Stimulated activated memory B cell treated with anti-CD40 and anti-IgM and Interleukin-4, amounts not matched to agents 10 μg/mL and 1 μg/mL and 100 μg/mL, for 72 hours (primary cell): ENCODE measurements around the gene ARFGAP1.

Experiments used
- ATAC-seq: fragments of 150-1000 bp; cut with Tn5 transposase; 2 replicates; pipeline ENCODE4 v1.10.0; 2021
- H3K27ac Mint-ChIP-seq: one replicate; pipeline ENCODE4 v1.8.0; 2022; ENCODE audit warnings: mild to moderate bottlenecking, mixed read lengths
- H3K27me3 Mint-ChIP-seq: one replicate; pipeline ENCODE4 v1.8.0; 2022; ENCODE audit warnings: mixed read lengths
- H3K36me3 Mint-ChIP-seq: one replicate; pipeline ENCODE4 v1.8.0; 2022; ENCODE audit warnings: mixed read lengths
- H3K4me1 Mint-ChIP-seq: one replicate; pipeline ENCODE4 v1.8.0; 2022; ENCODE audit warnings: mixed read lengths
- H3K4me3 Mint-ChIP-seq: one replicate; pipeline ENCODE4 v1.8.0; 2022; ENCODE audit warnings: mild to moderate bottlenecking, moderate library complexity, mixed read lengths
- H3K9me3 Mint-ChIP-seq: one replicate; pipeline ENCODE4 v1.8.0; 2022; ENCODE audit warnings: mixed read lengths

The ARFGAP1 gene

DNA sequence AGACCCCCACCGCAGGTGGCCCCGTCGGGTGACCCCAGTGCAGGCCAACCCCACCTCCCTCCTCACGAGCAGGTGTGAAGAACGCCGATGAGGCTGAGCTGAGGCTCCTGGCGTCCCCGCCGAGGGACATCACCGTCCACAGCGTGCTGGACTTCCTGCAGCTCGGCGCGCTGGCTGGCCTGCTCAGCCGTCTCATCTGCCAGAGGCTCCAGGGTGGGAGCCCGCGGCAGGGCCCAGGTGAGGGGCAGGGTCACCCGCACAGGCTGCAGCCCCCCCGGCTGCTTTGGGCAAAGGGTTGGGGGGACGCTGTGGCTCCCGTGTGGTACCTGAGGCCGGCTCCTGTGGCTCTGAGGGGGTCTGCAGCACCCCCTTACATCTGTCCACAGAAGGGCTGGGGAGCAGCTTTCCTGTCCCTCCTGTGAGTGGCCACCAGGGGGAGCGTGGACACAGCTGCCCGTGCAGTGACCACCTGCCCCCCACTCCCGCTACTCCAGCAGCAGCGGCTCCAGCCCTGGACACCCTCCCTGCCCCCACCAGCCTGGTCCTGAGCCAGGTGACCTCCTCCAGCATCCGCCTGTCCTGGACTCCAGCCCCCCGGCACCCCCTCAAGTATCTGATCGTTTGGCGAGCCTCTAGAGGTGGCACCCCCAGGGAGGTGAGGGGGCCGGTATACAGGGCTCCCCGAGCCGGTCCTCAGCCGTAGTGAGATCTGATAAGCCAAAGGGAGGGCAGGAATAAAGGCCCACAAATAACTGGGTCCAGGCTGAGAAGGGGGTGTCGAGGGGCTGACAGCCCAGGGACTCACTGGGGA, 36.9 kb downstream of the ARFGAP1 start:
- Mint-ChIP-seq H3K4me1 (no peaks in the 10 kb centered on the region), H3K9me3 (peaks cover 3% of the 10 kb centered on the region), H3K36me3 (no peaks in the 10 kb centered on the region), H3K27me3 (peaks cover 28% of the 10 kb centered on the region), H3K27ac (no peak overlapping the region), H3K4me3 (no peak overlapping the region)
- ATAC-seq = no peak

DNA sequence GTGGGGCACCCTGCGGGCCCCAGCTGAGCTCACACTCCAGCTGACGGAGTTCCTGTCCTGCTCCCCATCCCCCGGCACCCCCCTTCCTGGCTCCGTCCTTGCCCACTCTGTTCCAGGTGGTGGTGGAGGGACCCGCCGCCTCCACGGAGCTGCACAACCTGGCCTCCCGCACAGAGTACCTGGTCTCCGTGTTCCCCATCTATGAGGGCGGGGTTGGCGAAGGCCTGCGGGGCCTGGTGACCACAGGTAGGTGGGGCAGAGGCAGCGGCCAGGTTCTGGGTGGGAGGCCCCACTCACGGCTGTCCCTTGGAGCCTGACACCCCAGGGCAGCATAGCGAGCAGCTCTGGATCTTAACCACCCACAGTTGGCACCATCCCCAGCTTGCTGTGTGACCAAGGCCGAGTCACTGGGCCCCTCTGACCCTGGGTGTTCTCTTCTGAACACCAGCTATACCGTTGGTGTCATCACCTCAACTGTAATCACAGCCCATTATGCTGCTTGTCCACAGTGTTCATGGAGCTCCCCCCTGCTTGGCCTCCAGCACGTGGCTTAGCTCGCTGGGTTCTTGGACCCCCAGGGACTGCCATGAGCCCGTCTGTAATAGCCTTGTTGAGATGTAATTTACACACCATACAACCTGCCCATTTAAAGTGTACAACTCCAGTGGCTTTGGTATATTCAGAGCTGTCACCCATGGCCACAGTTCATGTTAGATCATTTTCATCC, 37.8 kb downstream of the ARFGAP1 start:
- Mint-ChIP-seq H3K27me3 (peaks cover 38% of the 10 kb centered on the region), H3K27ac (no peak overlapping the region), H3K9me3 (no peaks in the 10 kb centered on the region), H3K36me3 (no peaks in the 10 kb centered on the region), H3K4me3 (no peak overlapping the region), H3K4me1 (no peaks in the 10 kb centered on the region)
- no peak for ATAC-seq

DNA sequence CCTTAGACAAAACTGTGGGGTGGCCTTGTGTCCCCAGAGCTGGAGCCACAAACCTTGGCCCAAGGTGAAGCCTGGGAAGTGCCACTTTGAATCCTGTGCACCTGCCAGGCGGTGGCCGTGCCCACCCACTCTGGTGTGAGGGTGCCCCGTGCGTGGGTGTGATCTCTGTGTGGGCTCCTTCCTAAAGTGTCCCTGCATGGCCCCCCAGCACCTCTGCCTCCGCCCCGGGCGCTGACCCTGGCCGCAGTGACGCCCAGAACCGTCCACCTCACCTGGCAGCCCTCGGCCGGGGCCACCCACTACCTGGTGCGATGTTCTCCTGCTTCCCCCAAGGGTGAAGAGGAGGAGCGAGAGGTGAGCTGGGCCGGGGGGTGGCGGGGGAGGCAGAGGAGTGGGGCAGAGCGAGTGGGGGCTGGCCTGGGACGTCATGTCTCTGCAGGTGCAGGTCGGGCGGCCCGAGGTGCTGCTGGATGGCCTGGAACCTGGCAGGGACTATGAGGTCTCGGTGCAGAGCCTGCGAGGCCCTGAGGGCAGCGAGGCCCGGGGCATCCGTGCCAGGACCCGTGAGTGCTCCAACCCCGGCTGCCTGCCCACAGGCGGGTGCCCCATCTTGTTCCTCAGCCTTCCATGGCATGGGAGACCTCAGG, 38.7 kb downstream of the ARFGAP1 start:
- Mint-ChIP-seq H3K9me3 (no peaks in the 10 kb centered on the region), H3K27ac (no peak overlapping the region), H3K36me3 (no peaks in the 10 kb centered on the region), H3K4me3 (no peak overlapping the region), H3K4me1 (no peaks in the 10 kb centered on the region), H3K27me3 (peaks cover 44% of the 10 kb centered on the region)
- no peak for ATAC-seq

DNA sequence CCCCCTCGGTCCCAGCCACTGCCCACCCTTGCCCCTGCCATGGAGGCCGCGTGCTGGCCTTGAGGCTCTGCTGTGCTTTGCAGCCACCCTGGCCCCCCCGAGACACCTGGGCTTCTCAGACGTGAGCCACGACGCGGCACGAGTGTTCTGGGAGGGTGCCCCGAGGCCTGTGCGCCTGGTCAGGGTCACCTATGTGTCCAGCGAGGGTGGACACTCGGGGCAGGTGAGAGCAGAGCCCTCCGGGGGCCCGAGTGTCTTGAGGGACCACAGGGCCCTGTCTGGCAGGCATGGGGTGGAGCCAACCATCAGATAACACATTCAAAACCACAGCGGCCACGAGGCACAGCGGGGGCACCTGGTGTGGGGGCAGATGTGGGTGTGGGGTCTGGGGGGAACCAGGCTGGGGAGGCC, 39.2 kb downstream of the ARFGAP1 start:
- H3K4me1 Mint-ChIP-seq = no peaks in the 10 kb centered on the region
- H3K36me3 Mint-ChIP-seq = no peaks in the 10 kb centered on the region
- H3K4me3 Mint-ChIP-seq = no peak overlapping the region
- ATAC-seq = no peak
- no peaks in the 10 kb centered on the region for H3K9me3 Mint-ChIP-seq
- H3K27ac Mint-ChIP-seq = no peak overlapping the region
- peaks cover 44% of the 10 kb centered on the region for H3K27me3 Mint-ChIP-seq

GRCh38 chr20:63312273-63312672, 39.7 kb downstream of the ARFGAP1 start:
- no peak for ATAC-seq
- no peaks in the 10 kb centered on the region for H3K9me3 Mint-ChIP-seq
- no peak overlapping the region for H3K27ac Mint-ChIP-seq
- no peaks in the 10 kb centered on the region for H3K4me1 Mint-ChIP-seq
- peaks cover 44% of the 10 kb centered on the region for H3K27me3 Mint-ChIP-seq
- no peak overlapping the region for H3K4me3 Mint-ChIP-seq
- H3K36me3 Mint-ChIP-seq = no peaks in the 10 kb centered on the region

DNA sequence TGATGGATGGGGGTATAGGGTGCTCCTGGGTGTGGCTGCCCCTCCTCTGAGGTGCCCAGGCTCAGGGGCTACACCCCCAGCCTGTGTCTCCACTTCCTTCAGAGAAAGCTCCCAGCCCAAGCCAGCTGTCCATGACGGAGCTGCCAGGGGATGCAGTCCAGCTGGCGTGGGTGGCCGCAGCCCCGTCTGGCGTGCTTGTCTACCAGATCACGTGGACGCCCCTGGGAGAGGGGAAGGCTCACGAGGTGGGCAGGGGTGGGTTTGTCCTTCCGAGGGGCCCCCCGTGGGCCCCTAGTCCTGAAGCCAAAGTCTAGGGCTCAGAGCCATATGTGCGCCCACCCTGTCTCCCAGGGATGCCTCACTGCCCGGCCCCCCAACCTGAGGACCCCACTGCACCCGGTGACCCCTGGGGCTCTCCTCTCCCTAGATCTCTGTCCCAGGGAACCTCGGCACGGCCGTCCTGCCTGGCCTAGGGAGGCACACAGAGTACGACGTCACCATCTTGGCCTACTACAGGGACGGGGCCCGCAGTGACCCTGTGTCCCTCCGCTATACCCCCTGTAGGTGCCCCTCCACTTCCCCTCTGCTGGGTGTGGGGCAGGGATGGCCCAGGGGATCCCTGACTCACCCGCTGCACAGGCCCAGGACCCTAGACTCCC, 40.2 kb downstream of the ARFGAP1 start:
- Mint-ChIP-seq H3K4me1 (no peaks in the 10 kb centered on the region), H3K27me3 (peaks cover 44% of the 10 kb centered on the region), H3K27ac (no peak overlapping the region), H3K4me3 (no peak overlapping the region), H3K36me3 (no peaks in the 10 kb centered on the region), H3K9me3 (no peaks in the 10 kb centered on the region)
- peak; percentile 2 for ATAC-seq

- Mint-ChIP-seq H3K36me3 (no peaks in the 10 kb centered on the region), H3K4me1 (no peaks in the 10 kb centered on the region), H3K9me3 (no peaks in the 10 kb centered on the region), H3K27me3 (peaks cover 44% of the 10 kb centered on the region), H3K4me3 (no peak overlapping the region), H3K27ac (no peak overlapping the region)
- ATAC-seq = no peak
These were observed 40.9 kb downstream of the ARFGAP1 start for GRCh38 chr20:63313349-63314014.

GRCh38 chr20:63314015-63314471, 41.4 kb downstream of the ARFGAP1 start:
- H3K27me3 Mint-ChIP-seq = peaks cover 48% of the 10 kb centered on the region

DNA sequence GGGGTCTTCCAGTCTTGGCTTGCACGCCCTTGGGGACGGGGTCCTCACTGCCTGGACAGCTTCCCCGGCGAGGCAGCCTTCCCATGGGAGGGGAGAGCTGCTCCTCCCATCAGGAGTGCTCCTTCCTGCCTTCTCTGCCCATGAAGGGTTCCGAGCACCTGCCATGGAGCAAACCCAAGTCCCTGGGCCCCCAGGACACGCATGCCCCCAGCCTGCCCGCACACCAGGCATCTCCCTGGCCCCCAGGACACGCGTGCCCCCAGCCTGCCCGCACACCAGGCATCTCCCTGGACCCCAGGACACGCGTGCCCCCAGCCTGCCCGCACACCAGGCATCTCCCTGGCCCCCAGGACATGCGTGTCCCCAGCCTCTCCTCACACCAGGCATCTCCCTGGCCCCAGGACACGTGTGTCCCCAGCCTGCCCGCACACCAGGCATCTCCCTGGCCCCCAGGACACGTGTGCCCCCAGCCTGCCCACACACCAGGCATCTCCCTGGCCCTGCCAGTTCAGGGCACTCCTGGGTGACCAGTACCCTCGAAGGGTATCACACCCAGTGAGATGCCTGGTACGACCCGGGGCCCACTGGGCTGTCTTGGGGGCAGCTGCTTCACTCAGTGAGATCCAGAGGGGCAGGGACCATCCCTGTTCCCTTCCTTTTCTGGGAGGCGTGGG, 42.1 kb downstream of the ARFGAP1 start:
- no peaks in the 10 kb centered on the region for H3K9me3 Mint-ChIP-seq
- no peak overlapping the region for H3K27ac Mint-ChIP-seq
- no peaks in the 10 kb centered on the region for H3K36me3 Mint-ChIP-seq
- ATAC-seq = no peak
- H3K4me3 Mint-ChIP-seq = no peak overlapping the region
- H3K27me3 Mint-ChIP-seq = peaks cover 52% of the 10 kb centered on the region
- H3K4me1 Mint-ChIP-seq = no peaks in the 10 kb centered on the region

More at GRCh38 chr20:63314015-63314471, 41.4 kb downstream of the ARFGAP1 start:
- H3K4me3 Mint-ChIP-seq = no peak overlapping the region
- no peaks in the 10 kb centered on the region for H3K9me3 Mint-ChIP-seq
- no peak overlapping the region for H3K27ac Mint-ChIP-seq
- H3K36me3 Mint-ChIP-seq = no peaks in the 10 kb centered on the region
- no peaks in the 10 kb centered on the region for H3K4me1 Mint-ChIP-seq
- ATAC-seq = no peak

GRCh38 chr20:63315240-63315689, 42.7 kb downstream of the ARFGAP1 start:
- no peak overlapping the region for H3K4me3 Mint-ChIP-seq

GRCh38 chr20:63315731-63316491, 43.3 kb downstream of the ARFGAP1 start:
- Mint-ChIP-seq H3K4me3 (no peak overlapping the region), H3K27me3 (peaks cover 43% of the 10 kb centered on the region), H3K4me1 (no peaks in the 10 kb centered on the region), H3K9me3 (no peaks in the 10 kb centered on the region), H3K27ac (no peak overlapping the region), H3K36me3 (no peaks in the 10 kb centered on the region)
- no peak for ATAC-seq

More at GRCh38 chr20:63315240-63315689, 42.7 kb downstream of the ARFGAP1 start:
- Mint-ChIP-seq H3K9me3 (no peaks in the 10 kb centered on the region), H3K27ac (no peak overlapping the region), H3K27me3 (peaks cover 48% of the 10 kb centered on the region), H3K4me1 (no peaks in the 10 kb centered on the region), H3K36me3 (no peaks in the 10 kb centered on the region)
- ATAC-seq = no peak

GRCh38 chr20:63316502-63316921, 43.9 kb downstream of the ARFGAP1 start:
- no peak for ATAC-seq
- Mint-ChIP-seq H3K4me3 (no peak overlapping the region), H3K27me3 (peaks cover 47% of the 10 kb centered on the region), H3K9me3 (no peaks in the 10 kb centered on the region), H3K27ac (no peak overlapping the region), H3K4me1 (no peaks in the 10 kb centered on the region), H3K36me3 (no peaks in the 10 kb centered on the region)

GRCh38 chr20:63317061-63317460, 44.4 kb downstream of the ARFGAP1 start:
- H3K4me1 Mint-ChIP-seq = no peaks in the 10 kb centered on the region
- no peaks in the 10 kb centered on the region for H3K9me3 Mint-ChIP-seq
- peaks cover 49% of the 10 kb centered on the region for H3K27me3 Mint-ChIP-seq
- ATAC-seq = no peak
- H3K36me3 Mint-ChIP-seq = no peaks in the 10 kb centered on the region
- H3K27ac Mint-ChIP-seq = no peak overlapping the region
- no peak overlapping the region for H3K4me3 Mint-ChIP-seq
